HL-60 (cell line): ENCODE results near the gene ELN.
"Not testable (repeated sequence)": the region's sequence is repeated elsewhere in the genome, so short reads cannot be mapped to it uniquely, and the experiment has no call there.

Source experiments
- DNase-seq, 2 experiments: peaks; one replicate each; pipeline ENCODE4 v3.0.0-alpha.2; 2010 to 2020; ENCODE audit warnings: low read depth in 1 of 2, low spot score in 1 of 2
- H3K27ac ChIP-seq: fragments of 250-450 bp; sonication (Bioruptor Pico); replicated peaks from 2 replicates; pipeline ENCODE4 v1.5.1; 2020; ENCODE audit warnings: mild to moderate bottlenecking, moderate library complexity
- H3K27me3 ChIP-seq: fragments of 250-450 bp; sonication (Bioruptor Pico); 2 replicates; pipeline ENCODE4 v1.5.1; 2021; ENCODE audit warnings: mild to moderate bottlenecking, moderate library complexity; ENCODE audit not compliant: insufficient read depth, poor library complexity, severe bottlenecking
- H3K4me3 ChIP-seq: replicated peaks from 2 replicates; pipeline ENCODE4 v1.5.1; 2011; ENCODE audit warnings: mild to moderate bottlenecking, control low read depth, low read length; ENCODE audit not compliant: insufficient read depth
- CTCF ChIP-seq: IDR thresholded peaks from one replicate; pipeline ENCODE4 v1.5.1; 2011; ENCODE audit warnings: low read length, control low read depth, inconsistent platforms; ENCODE audit not compliant: insufficient read depth
- GABPA ChIP-seq: IDR thresholded peaks from 2 replicates; pipeline ENCODE4 v1.6.1; 2012; ENCODE audit warnings: low read depth
- POLR2AphosphoS5 ChIP-seq: IDR thresholded peaks from 2 replicates; pipeline ENCODE4 v1.6.1; 2012; ENCODE audit warnings: low read depth
- REST ChIP-seq: IDR thresholded peaks from 2 replicates; pipeline ENCODE4 v1.6.1; 2012; ENCODE audit warnings: low read depth; ENCODE audit not compliant: insufficient replicate concordance
- SPI1 ChIP-seq: IDR thresholded peaks from 2 replicates; pipeline ENCODE4 v1.6.1; 2012; ENCODE audit warnings: low read depth, mild to moderate bottlenecking, borderline replicate concordance
- long read RNA-seq: library from polyadenylated mRNA; unstranded; transcript quantifications from one replicate; pipeline ENCODE4 v2.0.0, GENCODE V29; 2020

The ELN gene
- long read RNA-seq: 0 reads

GRCh38 chr7:74027683-74028320 is at the start of gene ELN:
ELN (plus strand) TSS chr7:74028173; CDS start chr7:74028188, 15 bp downstream.
- Histone ChIP-seq H3K4me3 (no peak within 1 kb of the TSS), H3K27ac (no peak within 1 kb of the TSS), H3K27me3 (peaks cover 47% of the 10 kb centered on the region)
- TF ChIP-seq SPI1: no peak
- TF ChIP-seq CTCF: no peak
- TF ChIP-seq POLR2AphosphoS5: no peak
- no peak for TF ChIP-seq GABPA
- no peak for TF ChIP-seq REST
- no peak for DNase-seq

GRCh38 chr7:73978661-73979563 is 49.1 kb upstream of the ELN start:
- Histone ChIP-seq H3K27ac (no peak overlapping the region), H3K27me3 (no peaks in the 10 kb centered on the region)
- DNase-seq: peak; percentile 49 to 78

GRCh38 chr7:73979656-73980055 is 48.3 kb upstream of the ELN start:
- DNase-seq, H3K4me3 ChIP-seq, H3K27ac ChIP-seq, H3K27me3 ChIP-seq: not testable (repeated sequence)

More at GRCh38 chr7:73978661-73979563, 49.1 kb upstream of the ELN start:
- H3K4me3 ChIP-seq: no peak overlapping the region
- 0 out of 2 replicates have a peak, but pooled peaks have one; percentile 58 for TF ChIP-seq POLR2AphosphoS5
- peak; percentile 83 for TF ChIP-seq CTCF
- TF ChIP-seq SPI1: peak; percentile 39; the same call in 1 of the 2 replicates
- no peak for TF ChIP-seq GABPA
- no peak for TF ChIP-seq REST

GRCh38 chr7:73980206-73980605 is 47.8 kb upstream of the ELN start:
- Histone ChIP-seq H3K4me3 (no peak overlapping the region), H3K27ac (no peak overlapping the region), H3K27me3 (no peaks in the 10 kb centered on the region)
- no peak for DNase-seq
- TF ChIP-seq SPI1: no peak
